Spleen (tissue), 11 donors: ENCODE measurements around the gene PSPC1. TPM values are rescaled to one million over a fixed set of nuclear protein-coding genes. Genes with fewer than 3 reads are reported as not detected.

Source experiments
- DNase-seq: peaks from one replicate; pipeline ENCODE4 v3.0.0-alpha.2; 2020
- H3K27ac ChIP-seq, 8 donors: fragments of 200-600 bp; sonication (generic) in 7 of 8; 1 replicate in 4 of 8; 2 replicates in 4 of 8; pipeline versions ENCODE4 v1.5.0 to v1.8.0; 2016 to 2021; ENCODE audit warnings: inconsistent platforms in 4 of 8, mild to moderate bottlenecking in 4 of 8, moderate library complexity in 1 of 8
- H3K27me3 ChIP-seq, 7 donors: fragments of 200-600 bp; sonication (generic) in 6 of 7; replicated peaks in 1 of 7; 1 replicate in 4 of 7; 2 replicates in 3 of 7; pipeline versions ENCODE4 v1.5.0 to v1.8.0; 2016 to 2021; ENCODE audit warnings: inconsistent platforms in 3 of 7, mild to moderate bottlenecking in 1 of 7
- H3K36me3 ChIP-seq, 6 donors: fragments of 200-600 bp; sonication (generic) in 5 of 6; 1 replicate in 4 of 6; 2 replicates in 2 of 6; pipeline versions ENCODE4 v1.5.0 to v1.8.0; 2016 to 2021; ENCODE audit warnings: inconsistent platforms in 2 of 6
- H3K4me1 ChIP-seq, 6 donors: fragments of 200-600 bp; sonication (generic) in 5 of 6; 1 replicate in 3 of 6; 2 replicates in 3 of 6; pipeline versions ENCODE4 v1.5.0 to v1.8.0; 2016 to 2021; ENCODE audit warnings: inconsistent platforms in 3 of 6
- H3K4me3 ChIP-seq, 8 donors: fragments of 200-600 bp; sonication (generic) in 7 of 8; 1 replicate in 4 of 8; 2 replicates in 4 of 8; pipeline versions ENCODE4 v1.5.0 to v1.8.0; 2016 to 2021; ENCODE audit warnings: inconsistent platforms in 4 of 8, mild to moderate bottlenecking in 4 of 8, moderate library complexity in 2 of 8
- H3K9me3 ChIP-seq, 8 donors: fragments of 200-600 bp; sonication (generic) in 7 of 8; 1 replicate in 4 of 8; 2 replicates in 4 of 8; pipeline versions ENCODE4 v1.5.0 to v1.8.0; 2016 to 2021; ENCODE audit warnings: inconsistent platforms in 4 of 8
- POLR2A ChIP-seq, 3 donors: fragments of 450-650 bp; IDR thresholded peaks; one replicate each; pipeline ENCODE4 v1.5.1; 2017; ENCODE audit warnings: antibody characterized with exemption in 3 of 3, mild to moderate bottlenecking in 1 of 3
- POLR2AphosphoS5 ChIP-seq, 3 donors: sonication (generic); formaldehyde crosslinking; IDR thresholded peaks; one replicate each; pipeline ENCODE4 v1.5.1; 2017; ENCODE audit warnings: antibody characterized with exemption in 3 of 3
- WGBS, 5 donors: extraction: QIAGEN DNeasy Blood & Tissue Kit in 3 of 5; methylation state at CpG; one replicate each; pipeline versions ENCODE4 v1.1.5 to v1.1.7; 2013 to 2018; 5-methylcytosine and 5-hydroxymethylcytosine counted together
- intact Hi-C: fragments of 100-400 bp; cut with DNase I; formaldehyde crosslinking; loops from one replicate; pipeline ENCODE4 v1.15.0; 2023; ENCODE audit warnings: low total_unique reads
- polyA plus RNA-seq, 3 donors: library from polyadenylated mRNA; stranded (reverse); fragments of 200-250 nt; gene quantifications; one replicate each; pipeline ENCODE4 v1.2.1, GENCODE V29; 2013
- total RNA-seq, 7 donors: library from RNA; depleted of rRNA in 3 of 7; stranded (reverse); fragments of >200 nt in 3 of 7; fragmentation: NEBNext Ultra II Directional in 4 of 7; extraction: Animal tissue kit (Norgen Biotek cat#: 25700) in 4 of 7; gene quantifications; one replicate each; pipeline versions ENCODE4 v1.1.0 to v1.2.1, GENCODE V29; 2016 to 2021
- TF ChIP-seq, protein P1 (sequence below), 11 experiments: fragments of 200-600 bp in 7 of 11; fragments of 450-650 bp in 4 of 11; sonication (generic) in 4 of 11; IDR thresholded peaks in 8 of 11; conservative IDR thresholded peaks in 3 of 11; 1 replicate in 7 of 11; 2 replicates in 4 of 11; pipeline versions ENCODE4 v1.4.0 to v1.8.0; 2016 to 2021; ENCODE audit warnings: antibody characterized with exemption in 11 of 11, inconsistent platforms in 4 of 11, mild to moderate bottlenecking in 1 of 11
- donor health status: healthy with polysubstance abuse.
- donor health status: DM: no; HTN: no; CAD: no; lungs with moderate emphysema.
- donor health status: DM: no; HTN: no; CAD: no.
- donor health status: Bipolar disorder and iron deficiency.
- donor health status: healthy.
- donor health status: DM: no; HTN: no; CAD: no.
- donor health status: DM: yes; HTN: yes; CAD: no.

The PSPC1 gene
- total and polyA plus RNA-seq, 10 donors = 32.7 to 79.8 (median 59.9) TPM

DNA sequence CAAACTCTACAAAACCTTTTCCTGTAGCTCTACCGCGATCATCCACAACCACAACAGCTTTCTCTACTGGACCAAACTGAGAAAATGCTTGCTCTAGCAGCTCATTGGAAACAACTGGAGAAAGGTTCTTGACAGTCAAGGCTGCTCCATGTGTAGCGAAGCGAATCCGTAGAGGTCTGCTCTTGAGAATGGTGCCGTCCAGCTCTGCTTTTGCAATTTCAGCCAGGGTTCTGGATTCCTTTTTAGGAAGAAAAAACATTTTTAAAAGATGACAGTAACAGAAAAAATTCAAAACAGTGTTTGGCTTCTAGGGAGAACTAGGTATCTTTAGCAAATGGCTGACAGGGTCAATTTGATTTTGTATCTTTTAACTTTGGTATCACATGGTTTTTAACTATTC, 10.4 kb downstream of the PSPC1 start:
- no peaks in the 10 kb centered on the region for H3K9me3 ChIP-seq
- DNase-seq = no peak
- intact Hi-C loops = no loop called here
- H3K4me1 ChIP-seq = peaks cover 0 to 90% (median 53%) of the 10 kb centered on the region in 6 donors
- TF ChIP-seq POLR2AphosphoS5 (IDR thresholded peaks at IDR 0.05) = no peak
- TF ChIP-seq, protein P1, sequence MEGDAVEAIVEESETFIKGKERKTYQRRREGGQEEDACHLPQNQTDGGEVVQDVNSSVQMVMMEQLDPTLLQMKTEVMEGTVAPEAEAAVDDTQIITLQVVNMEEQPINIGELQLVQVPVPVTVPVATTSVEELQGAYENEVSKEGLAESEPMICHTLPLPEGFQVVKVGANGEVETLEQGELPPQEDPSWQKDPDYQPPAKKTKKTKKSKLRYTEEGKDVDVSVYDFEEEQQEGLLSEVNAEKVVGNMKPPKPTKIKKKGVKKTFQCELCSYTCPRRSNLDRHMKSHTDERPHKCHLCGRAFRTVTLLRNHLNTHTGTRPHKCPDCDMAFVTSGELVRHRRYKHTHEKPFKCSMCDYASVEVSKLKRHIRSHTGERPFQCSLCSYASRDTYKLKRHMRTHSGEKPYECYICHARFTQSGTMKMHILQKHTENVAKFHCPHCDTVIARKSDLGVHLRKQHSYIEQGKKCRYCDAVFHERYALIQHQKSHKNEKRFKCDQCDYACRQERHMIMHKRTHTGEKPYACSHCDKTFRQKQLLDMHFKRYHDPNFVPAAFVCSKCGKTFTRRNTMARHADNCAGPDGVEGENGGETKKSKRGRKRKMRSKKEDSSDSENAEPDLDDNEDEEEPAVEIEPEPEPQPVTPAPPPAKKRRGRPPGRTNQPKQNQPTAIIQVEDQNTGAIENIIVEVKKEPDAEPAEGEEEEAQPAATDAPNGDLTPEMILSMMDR (IDR thresholded peaks at IDR 0.05 in 8 of 11, conservative IDR thresholded peaks at IDR 0.05 in 3 of 11) = no peak
- TF ChIP-seq POLR2A (IDR thresholded peaks at IDR 0.05) = no peak
- 86 to 92% (median 89%) methylated on average over 6 of the region's 6 CpGs for WGBS, 5 donors
- peaks cover 5 to 82% (median 36%) of the 10 kb centered on the region in 6 donors for H3K36me3 ChIP-seq
- no peak overlapping the region for H3K27ac ChIP-seq
- H3K4me3 ChIP-seq = no peak overlapping the region
- no peaks in the 10 kb centered on the region for H3K27me3 ChIP-seq

DNA sequence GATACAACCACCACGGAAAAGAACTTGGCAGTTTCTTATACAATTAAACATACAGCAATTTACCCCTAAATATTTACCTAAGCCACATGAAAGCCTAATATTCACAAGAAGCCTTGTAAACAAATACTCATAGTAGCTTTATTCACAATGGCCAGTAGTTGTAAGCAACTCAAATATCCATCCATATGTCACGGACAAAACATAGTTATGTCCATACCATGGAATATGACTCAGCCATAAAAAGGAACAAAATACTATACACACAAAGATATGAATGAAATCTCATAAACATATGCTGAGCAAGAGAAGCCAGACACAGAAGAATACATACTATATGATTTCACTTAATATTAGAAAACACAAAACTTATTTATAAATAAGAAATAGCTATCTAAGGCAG, 12.9 kb downstream of the PSPC1 start:
- Histone ChIP-seq H3K9me3 (no peaks in the 10 kb centered on the region), H3K27ac (no peak overlapping the region), H3K4me1 (peaks cover 3 to 90% (median 52%) of the 10 kb centered on the region in 6 donors), H3K36me3 (peaks cover 5 to 92% (median 40%) of the 10 kb centered on the region in 6 donors), H3K4me3 (no peak overlapping the region), H3K27me3 (no peaks in the 10 kb centered on the region)
- intact Hi-C loops = no loop called here
- 80 to 97% (median 94%) methylated on average over 2 of the region's 2 CpGs for WGBS, 5 donors
- TF ChIP-seq POLR2AphosphoS5 (IDR thresholded peaks at IDR 0.05) = no peak
- no peak for TF ChIP-seq POLR2A (IDR thresholded peaks at IDR 0.05)
- TF ChIP-seq, protein P1 (IDR thresholded peaks at IDR 0.05 in 8 of 11, conservative IDR thresholded peaks at IDR 0.05 in 3 of 11) = no peak
- no peak for DNase-seq

DNA sequence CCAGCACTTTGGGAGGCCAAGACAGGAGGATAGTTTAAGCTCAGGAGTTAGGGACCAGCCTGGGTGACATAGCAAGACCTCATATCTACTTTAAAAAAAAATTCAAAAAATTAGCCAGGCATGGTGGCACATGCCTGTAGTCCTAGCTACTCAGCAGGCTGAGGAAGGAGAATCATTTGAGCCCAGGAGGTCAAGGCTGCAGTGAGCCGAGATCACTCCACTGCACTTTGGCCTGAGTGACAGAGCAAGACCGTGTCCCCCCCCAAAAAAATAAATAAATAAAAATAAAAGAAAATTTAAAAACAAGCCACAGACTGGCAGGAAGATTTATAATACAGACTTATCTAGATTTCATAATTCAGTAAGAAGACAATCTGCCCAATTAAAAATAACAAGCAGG, 14.8 kb downstream of the PSPC1 start:
- no peaks in the 10 kb centered on the region for H3K9me3 ChIP-seq
- H3K36me3 ChIP-seq = peaks cover 5 to 95% (median 43%) of the 10 kb centered on the region in 6 donors
- WGBS, 5 donors = 77 to 81% (median 80%) methylated on average over 2 of the region's 2 CpGs
- TF ChIP-seq POLR2A (IDR thresholded peaks at IDR 0.05) (no peak), POLR2AphosphoS5 (IDR thresholded peaks at IDR 0.05) (no peak)
- TF ChIP-seq, protein P1 (IDR thresholded peaks at IDR 0.05 in 8 of 11, conservative IDR thresholded peaks at IDR 0.05 in 3 of 11) = no peak
- no peak overlapping the region for H3K27ac ChIP-seq
- no peak overlapping the region for H3K4me3 ChIP-seq
- no peaks in the 10 kb centered on the region for H3K27me3 ChIP-seq
- peaks cover 6 to 90% (median 53%) of the 10 kb centered on the region in 6 donors for H3K4me1 ChIP-seq
- intact Hi-C loops = no loop called here
- no peak for DNase-seq

DNA sequence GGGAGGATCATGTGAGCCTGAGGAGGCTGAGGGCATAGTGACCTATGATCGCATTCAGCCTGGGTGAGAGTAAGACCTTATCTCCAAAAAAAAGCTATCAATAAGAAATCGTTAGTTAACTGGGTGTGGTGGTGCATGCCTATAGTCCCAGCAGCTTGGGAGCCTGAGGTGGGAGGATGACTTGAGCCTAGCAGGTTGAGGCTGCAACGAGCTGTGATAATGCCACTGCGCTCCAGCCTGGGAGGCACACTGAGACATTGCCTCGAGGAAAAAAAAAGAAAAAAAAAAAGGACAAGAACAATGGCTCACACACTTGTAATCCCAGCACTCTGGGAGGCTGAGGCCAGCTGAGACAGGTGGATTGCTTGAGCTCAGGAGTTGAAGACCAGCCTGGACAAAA, 16.2 kb downstream of the PSPC1 start:
- Histone ChIP-seq H3K9me3 (no peaks in the 10 kb centered on the region), H3K4me3 (no peak overlapping the region), H3K27me3 (no peaks in the 10 kb centered on the region), H3K27ac (no peak overlapping the region), H3K36me3 (peaks cover 5 to 94% (median 36%) of the 10 kb centered on the region in 6 donors), H3K4me1 (peaks cover 6 to 94% (median 61%) of the 10 kb centered on the region in 6 donors)
- no peak for DNase-seq
- intact Hi-C loops = no loop called here
- 75 to 85% (median 77%) methylated on average over 5 of the region's 5 CpGs for WGBS, 5 donors
- TF ChIP-seq, protein P1 (IDR thresholded peaks at IDR 0.05 in 8 of 11, conservative IDR thresholded peaks at IDR 0.05 in 3 of 11) = no peak
- TF ChIP-seq POLR2AphosphoS5 (IDR thresholded peaks at IDR 0.05) (no peak), POLR2A (IDR thresholded peaks at IDR 0.05) (no peak)
